ENCODE results near the gene NXN.

- no peak for TF ChIP-seq EZH2 (IDR thresholded peaks at IDR 0.05; ENCODE audit: borderline replicate concordance, low read depth, low read length, poor library complexity, severe bottlenecking)
- TF ChIP-seq CTCF (conservative IDR thresholded peaks at IDR 0.05; ENCODE audit: low read depth, low read length): no peak
Measured at GRCh38 chr17:969811-970355, 9.7 kb downstream of the NXN start.

Measured in A673 (cell line).